HTR-8/SVneo (cell line): ENCODE measurements around the gene MAD1L1.

Experiments used
- DNase-seq: peaks from one replicate; pipeline ENCODE4 v3.0.0; 2011; ENCODE audit warnings: low spot score, mixed read lengths; ENCODE audit not compliant: insufficient read length
- FAIRE-seq: peaks from 2 replicates; lab custom pipeline; 2011; peaks lifted over from hg19 to GRCh38; lab: Jason Lieb, UNC

MAD1L1 gene

GRCh38 chr7:2030475-2031450 lies 202.0 kb downstream of the MAD1L1 start:
- no peak for DNase-seq

GRCh38 chr7:2029936-2030335 lies 202.8 kb downstream of the MAD1L1 start:
- FAIRE-seq (peak; percentile 36), DNase-seq (no peak)

More at GRCh38 chr7:2030475-2031450, 202.0 kb downstream of the MAD1L1 start:
- FAIRE-seq, result no peak

GRCh38 chr7:2029211-2029905 lies 203.4 kb downstream of the MAD1L1 start:
- DNase-seq, result no peak
- peak; percentile 4 for FAIRE-seq

- no peak for DNase-seq
- FAIRE-seq, result no peak
Observed at GRCh38 chr7:2028733-2029132, 204.0 kb downstream of the MAD1L1 start.

DNA sequence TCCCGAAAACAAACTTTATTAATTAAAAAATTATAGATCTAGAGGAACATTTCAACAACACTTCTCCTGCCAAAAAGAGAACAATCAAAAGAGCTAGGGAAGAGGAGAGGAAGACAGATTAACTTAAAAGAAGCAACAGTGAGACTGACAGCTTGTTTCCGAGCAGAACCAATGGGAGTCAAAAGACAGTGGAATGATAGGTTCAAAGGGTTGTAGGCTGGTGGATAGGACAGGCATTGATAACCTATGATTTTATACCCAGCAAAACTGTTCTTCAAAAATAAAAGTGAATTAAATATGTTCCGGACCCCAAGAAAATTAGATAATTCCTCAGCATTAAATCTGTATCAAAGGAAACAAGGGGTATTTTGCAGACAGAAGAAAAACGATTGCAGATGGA lies 207.6 kb downstream of the MAD1L1 start:
- FAIRE-seq, result no peak
- DNase-seq, result no peak

DNA sequence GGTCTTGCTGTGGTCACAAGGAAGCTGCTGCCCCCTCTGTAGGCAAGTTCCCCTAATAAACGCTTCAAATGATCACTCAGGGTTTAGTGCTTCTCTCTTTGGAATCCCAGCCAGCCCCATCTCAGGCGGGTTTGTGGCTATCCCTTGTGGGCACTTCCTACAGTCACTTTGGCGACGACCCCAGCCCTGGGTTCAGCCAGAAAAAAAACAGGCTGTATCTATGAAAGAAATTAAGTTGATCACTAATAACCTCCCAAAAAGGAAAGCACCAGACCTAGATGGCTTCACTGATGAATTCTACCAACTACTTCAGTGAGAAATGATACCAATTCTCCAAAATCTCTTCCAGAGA lies 208.2 kb downstream of the MAD1L1 start:
- no peak for FAIRE-seq
- DNase-seq, result no peak

- no peak for FAIRE-seq
- no peak for DNase-seq
Observed at GRCh38 chr7:2023877-2024566, 208.7 kb downstream of the MAD1L1 start.

DNA sequence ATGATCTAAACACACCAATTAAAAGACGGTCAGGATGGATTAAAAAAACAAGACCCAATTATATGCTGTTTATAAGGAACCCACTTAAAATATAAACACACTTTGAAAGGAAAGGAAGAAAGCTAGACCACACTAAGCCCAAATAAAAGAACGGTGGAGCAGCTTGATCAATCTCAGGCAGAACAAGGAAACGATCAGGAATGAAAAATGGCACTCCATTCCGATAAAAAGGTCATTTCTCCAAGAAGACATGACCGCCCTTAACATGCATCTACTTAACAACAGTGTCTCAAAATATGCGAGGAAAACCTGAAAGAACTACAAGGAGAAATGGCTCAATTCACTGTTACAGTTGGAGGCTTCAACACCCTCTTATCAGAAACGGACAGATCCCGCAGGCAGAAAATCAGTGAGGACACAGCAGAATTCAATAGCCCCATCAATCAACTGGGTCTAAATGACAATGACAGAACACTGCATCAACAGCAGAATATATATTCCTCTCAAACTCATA lies 210.0 kb downstream of the MAD1L1 start:
- no peak for FAIRE-seq
- DNase-seq, result no peak

DNA sequence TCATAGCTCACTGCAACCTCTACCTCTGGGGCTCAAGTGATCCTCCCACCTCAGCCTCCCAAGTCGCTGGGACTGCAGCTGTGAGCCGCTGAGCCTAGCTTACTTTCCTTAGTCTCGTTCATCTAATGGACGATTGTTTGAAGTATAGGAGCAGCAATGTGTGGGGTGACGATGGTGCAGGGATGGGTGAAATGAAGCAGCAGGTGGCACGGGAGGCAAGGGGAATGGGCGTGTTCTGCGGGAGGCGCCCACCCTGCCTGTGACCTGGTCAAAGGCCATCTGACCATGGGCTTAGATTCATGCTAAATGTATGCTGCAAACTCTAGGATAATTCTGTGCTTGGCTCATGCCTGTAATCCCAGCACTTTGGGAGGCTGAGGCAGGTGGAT lies 210.7 kb downstream of the MAD1L1 start:
- FAIRE-seq, result no peak

GRCh38 chr7:2019711-2020511 lies 212.8 kb downstream of the MAD1L1 start:
- DNase-seq (no peak), FAIRE-seq (peak; percentile 69)

More for the DNA sequence above, 210.7 kb downstream of the MAD1L1 start:
- DNase-seq, result no peak

DNA sequence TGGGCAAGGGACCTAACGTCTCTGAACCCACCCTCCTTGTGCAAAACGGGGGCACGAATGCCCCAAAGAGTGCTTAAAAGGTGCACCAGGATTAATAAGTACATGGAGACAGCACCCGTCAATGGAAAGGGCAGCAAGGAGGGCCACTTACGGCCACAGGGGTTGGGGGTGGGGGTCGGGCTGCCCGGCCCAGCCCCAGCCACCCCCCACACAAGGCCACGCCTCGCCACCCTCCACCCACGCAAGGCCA lies 213.4 kb downstream of the MAD1L1 start:
- no peak for DNase-seq

GRCh38 chr7:2018569-2019460 lies 213.9 kb downstream of the MAD1L1 start:
- peak; percentile 63 for FAIRE-seq
- peak; percentile 74 for DNase-seq

More for the DNA sequence above, 213.4 kb downstream of the MAD1L1 start:
- no peak for FAIRE-seq

DNA sequence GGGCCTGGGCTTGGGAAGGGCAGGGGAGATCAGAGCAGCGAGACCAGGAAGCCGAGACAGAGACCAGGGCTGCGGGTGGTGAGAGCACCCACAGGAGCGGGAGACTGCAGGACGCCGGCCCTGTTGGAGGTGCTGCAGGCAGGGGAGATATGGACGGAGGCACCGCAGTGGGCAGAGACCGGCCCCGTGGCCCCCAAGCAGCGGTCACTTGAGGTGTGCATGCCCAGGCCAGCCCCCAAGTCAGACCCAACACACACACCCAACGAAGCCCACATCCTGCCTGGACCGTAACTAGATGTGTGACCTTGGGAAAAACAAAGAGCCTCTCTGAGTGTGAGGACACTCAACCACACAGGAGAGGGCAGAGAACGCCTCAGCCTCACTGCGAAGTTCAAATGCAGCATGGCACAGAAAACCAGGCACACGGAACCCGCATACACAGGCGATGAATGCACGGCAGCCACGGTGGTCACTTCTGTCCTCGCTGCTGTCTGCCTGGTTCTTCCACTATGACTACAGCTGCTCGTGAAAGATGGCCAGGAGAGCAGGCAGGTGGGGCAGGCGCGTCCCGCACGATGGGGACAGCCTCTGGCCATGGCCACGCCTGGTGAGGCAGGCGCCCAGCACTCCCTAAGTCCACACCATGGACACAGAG lies 214.7 kb downstream of the MAD1L1 start:
- DNase-seq (no peak), FAIRE-seq (peak; percentile 9)

DNA sequence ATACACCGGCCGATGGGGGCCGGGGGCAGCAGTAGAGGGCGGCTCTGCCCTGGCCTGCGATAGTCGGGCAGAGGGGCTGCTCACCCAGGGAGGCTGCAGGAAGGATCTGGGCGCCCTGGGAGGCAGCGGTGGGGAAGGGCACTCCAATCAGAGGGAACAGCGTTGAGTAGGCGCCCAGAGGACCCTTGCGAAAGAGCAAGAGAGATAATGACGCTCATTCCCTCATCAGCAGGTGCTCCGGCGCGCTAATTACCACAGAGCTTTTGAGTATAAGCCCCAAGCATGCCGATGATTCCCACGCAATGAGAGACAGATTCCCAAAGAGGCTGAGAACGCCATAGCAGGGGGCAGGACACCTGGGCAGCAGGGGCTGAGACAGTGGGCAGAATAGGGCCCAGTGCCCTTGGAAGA lies 215.3 kb downstream of the MAD1L1 start:
- no peak for DNase-seq
- FAIRE-seq, result no peak

GRCh38 chr7:2016761-2017480 lies 215.8 kb downstream of the MAD1L1 start:
- FAIRE-seq (peak; percentile 42), DNase-seq (no peak)

DNA sequence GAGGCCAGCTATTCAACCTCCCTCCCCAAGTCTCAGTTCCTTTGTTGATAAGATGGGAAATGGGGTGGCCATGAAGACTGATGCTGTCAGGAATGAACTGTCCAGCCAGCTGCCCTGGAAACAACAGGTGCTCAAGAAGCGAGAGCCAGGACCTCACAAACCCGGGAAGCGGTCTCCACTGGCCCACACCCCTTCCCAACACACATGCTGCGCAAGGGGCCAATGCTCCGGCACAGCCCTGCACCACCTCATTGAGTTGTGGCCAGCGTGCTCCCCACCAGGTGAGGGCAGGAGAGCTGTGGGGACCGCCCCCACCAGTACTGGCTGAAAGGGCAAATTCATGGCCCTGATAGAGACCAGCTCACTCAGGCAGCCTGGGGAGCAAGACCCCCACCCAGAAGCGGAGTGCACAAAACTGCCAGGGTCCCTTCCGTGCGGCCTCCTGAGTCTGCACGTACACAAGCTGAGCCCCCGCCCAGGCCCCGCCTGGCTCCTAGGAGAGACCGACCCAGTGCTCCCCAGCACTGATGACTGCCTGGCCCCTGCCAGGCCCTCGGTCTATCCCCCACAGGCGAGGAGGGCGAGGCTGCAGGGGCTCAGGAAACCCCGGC lies 216.6 kb downstream of the MAD1L1 start:
- FAIRE-seq, result no peak
- no peak for DNase-seq

DNA sequence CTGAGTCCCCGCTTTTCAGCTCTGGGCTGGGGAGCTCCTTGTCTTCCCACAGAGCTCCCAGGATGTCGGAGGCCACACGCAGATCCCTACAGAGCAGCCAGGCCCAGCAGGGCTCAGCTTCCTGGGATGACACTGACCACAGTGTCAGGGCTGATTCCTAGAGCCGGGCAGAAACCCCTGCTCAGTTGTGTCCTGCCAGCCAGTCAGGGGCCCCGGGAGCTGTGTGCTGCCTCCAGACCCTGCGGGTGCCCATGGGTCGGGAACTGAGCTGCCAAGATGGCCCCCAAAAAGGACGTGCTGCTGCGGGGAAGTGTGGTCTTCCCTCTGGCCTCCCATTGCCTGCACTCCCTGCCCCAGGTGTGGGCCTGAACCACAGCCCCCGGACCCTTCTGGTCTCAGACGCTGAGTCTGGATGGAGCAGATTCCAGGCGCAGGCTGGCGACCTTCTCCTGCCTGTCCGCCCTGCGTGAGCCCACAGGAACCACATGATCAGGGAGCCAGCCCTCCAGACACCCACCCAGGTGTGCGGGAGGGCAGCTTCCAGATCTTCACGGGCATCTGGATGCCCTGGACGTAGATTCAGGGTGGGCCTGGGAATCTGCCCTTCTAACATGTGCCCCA lies 217.4 kb downstream of the MAD1L1 start:
- no peak for DNase-seq
- FAIRE-seq, result no peak
